ENCODE results near the gene MRPS22. TPM values are rescaled to one million over a fixed set of nuclear protein-coding genes. Genes with fewer than 3 reads are reported as not detected.

Gene MRPS22
- total and polyA plus RNA-seq, 9 of the 15 experiments (the other 6 are each of a cell fraction or from before 2014, with no cell fraction given): 148 to 397 (median 229) TPM

- TF ChIP-seq CHD7 (IDR thresholded peaks at IDR 0.05; ENCODE audit: low read depth, low read length): no peak
- 0 out of 2 replicates have a peak, but pooled peaks have one; percentile 65 for TF ChIP-seq MXI1 (IDR thresholded peaks at IDR 0.05; ENCODE audit: low read depth, low read length)
- TF ChIP-seq CHCHD3 (CRISPR knock-in tag; IDR thresholded peaks at IDR 0.05): no peak
- TF ChIP-seq KAT2B (IDR thresholded peaks at IDR 0.05; ENCODE audit: low read depth, low read length): no peak
- peak; percentile 90 for TF ChIP-seq HDAC3 (IDR thresholded peaks at IDR 0.05; ENCODE audit: borderline replicate concordance, partially characterized antibody)
- TF ChIP-seq RBFOX2 (IDR thresholded peaks at IDR 0.05; ENCODE audit: low read depth, low read length): peak; percentile 63
- no peak for TF ChIP-seq ZNF699 (CRISPR knock-in tag; IDR thresholded peaks at IDR 0.05; ENCODE audit: insufficient replicate concordance)
- peak; percentile 66; the same call in 1 of the 2 replicates for TF ChIP-seq ZNF274 (IDR thresholded peaks at IDR 0.05; ENCODE audit: borderline replicate concordance, low read depth, low read length)
- 0 out of 2 replicates have a peak, but pooled peaks have one; percentile 29 for TF ChIP-seq RREB1 (CRISPR knock-in tag; IDR thresholded peaks at IDR 0.05)
Measured at GRCh38 chr3:139299261-139300132, 44.3 kb upstream of the MRPS22 start (continued).
